Uterus (tissue), 2 donors: ENCODE measurements around the gene NUDT22.

Experiments used
- POLR2A ChIP-seq, 2 donors: fragments of 450-650 bp; IDR thresholded peaks; one replicate each; pipeline ENCODE4 v1.6.1; 2016; ENCODE audit warnings: antibody characterized with exemption in 2 of 2, mild to moderate bottlenecking in 1 of 2, moderate library complexity in 1 of 2
- TF ChIP-seq, protein P1 (sequence below), 4 experiments: fragments of 200-600 bp in 2 of 4; fragments of 450-650 bp in 2 of 4; sonication (generic) in 2 of 4; IDR thresholded peaks; one replicate each; pipeline ENCODE4 v1.5.1; 2016 to 2019; ENCODE audit warnings: antibody characterized with exemption in 4 of 4, mild to moderate bottlenecking in 2 of 4, moderate library complexity in 1 of 4

GRCh38 chr11:64268893-64269539, 42.9 kb downstream of the NUDT22 start:
- TF ChIP-seq POLR2A (IDR thresholded peaks at IDR 0.05) = peak in 1 of 2 donors; percentile 28
- TF ChIP-seq, protein P1, sequence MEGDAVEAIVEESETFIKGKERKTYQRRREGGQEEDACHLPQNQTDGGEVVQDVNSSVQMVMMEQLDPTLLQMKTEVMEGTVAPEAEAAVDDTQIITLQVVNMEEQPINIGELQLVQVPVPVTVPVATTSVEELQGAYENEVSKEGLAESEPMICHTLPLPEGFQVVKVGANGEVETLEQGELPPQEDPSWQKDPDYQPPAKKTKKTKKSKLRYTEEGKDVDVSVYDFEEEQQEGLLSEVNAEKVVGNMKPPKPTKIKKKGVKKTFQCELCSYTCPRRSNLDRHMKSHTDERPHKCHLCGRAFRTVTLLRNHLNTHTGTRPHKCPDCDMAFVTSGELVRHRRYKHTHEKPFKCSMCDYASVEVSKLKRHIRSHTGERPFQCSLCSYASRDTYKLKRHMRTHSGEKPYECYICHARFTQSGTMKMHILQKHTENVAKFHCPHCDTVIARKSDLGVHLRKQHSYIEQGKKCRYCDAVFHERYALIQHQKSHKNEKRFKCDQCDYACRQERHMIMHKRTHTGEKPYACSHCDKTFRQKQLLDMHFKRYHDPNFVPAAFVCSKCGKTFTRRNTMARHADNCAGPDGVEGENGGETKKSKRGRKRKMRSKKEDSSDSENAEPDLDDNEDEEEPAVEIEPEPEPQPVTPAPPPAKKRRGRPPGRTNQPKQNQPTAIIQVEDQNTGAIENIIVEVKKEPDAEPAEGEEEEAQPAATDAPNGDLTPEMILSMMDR (IDR thresholded peaks at IDR 0.05) = no peak
